Hematopoietic multipotent progenitor cell (in vitro differentiated cells): ENCODE results near the gene IQCK. TPM values are rescaled to one million over a fixed set of nuclear protein-coding genes. Genes with fewer than 3 reads are reported as not detected.
"Not testable (repeated sequence)": the region's sequence is repeated elsewhere in the genome, so short reads cannot be mapped to it uniquely, and the experiment has no call there.

ENCODE experiments used
- DNase-seq, 3 donors: peaks; one replicate each; pipeline ENCODE4 v3.0.0-alpha.2; 2011 to 2015; ENCODE audit warnings: low read depth in 2 of 3, low spot score in 2 of 3
- total RNA-seq: library from RNA; depleted of rRNA; stranded (reverse); fragments of >200 nt; gene quantifications from one replicate; pipeline ENCODE4 v1.2.3, GENCODE V29; 2012

IQCK gene
- total RNA-seq = 2.7 TPM

- DNase-seq = peak; percentile 84 to 92 (median 89)
Observed at GRCh38 chr16:19717741-19718623, at the start of gene IQCK, which contains the start of gene KNOP1. Gene IQCK (plus strand): TSS chr16:19718271. CDS start chr16:19718307, 36 bp downstream. Gene KNOP1 (minus strand): TSS chr16:19718227. CDS start chr16:19715035, 3,192 bp downstream.

- no peak for DNase-seq
Observed at GRCh38 chr16:19672378-19672777, 45.7 kb upstream of the IQCK start.

- no peak for DNase-seq
Observed at GRCh38 chr16:19674485-19674884, 43.6 kb upstream of the IQCK start.

GRCh38 chr16:19677402-19677801 lies 40.7 kb upstream of the IQCK start:
- DNase-seq = no peak

GRCh38 chr16:19678804-19679203 lies 39.3 kb upstream of the IQCK start:
- no peak for DNase-seq

GRCh38 chr16:19679281-19679680 lies 38.8 kb upstream of the IQCK start:
- not testable (repeated sequence) for DNase-seq

- DNase-seq = no peak
Observed at GRCh38 chr16:19680881-19681340, 37.2 kb upstream of the IQCK start.

- no peak for DNase-seq
Observed at GRCh38 chr16:19681637-19682036, 36.4 kb upstream of the IQCK start.

GRCh38 chr16:19683453-19684236 lies 34.4 kb upstream of the IQCK start:
- DNase-seq = no peak

GRCh38 chr16:19685176-19685575 lies 32.9 kb upstream of the IQCK start:
- no peak for DNase-seq

GRCh38 chr16:19687279-19687678 lies 30.8 kb upstream of the IQCK start:
- DNase-seq = no peak

GRCh38 chr16:19688396-19689024 lies 29.6 kb upstream of the IQCK start:
- DNase-seq = no peak

- DNase-seq = no peak
Observed at GRCh38 chr16:19689342-19689741, 28.7 kb upstream of the IQCK start.

- DNase-seq = no peak
Observed at GRCh38 chr16:19690196-19690595, 27.9 kb upstream of the IQCK start.

GRCh38 chr16:19691161-19691711 lies 26.8 kb upstream of the IQCK start:
- DNase-seq = no peak

- DNase-seq = no peak
Observed at GRCh38 chr16:19694989-19695388, 23.1 kb upstream of the IQCK start.

- peak; percentile 18 to 57 (median 38) for DNase-seq
Observed at GRCh38 chr16:19696328-19696727, 21.7 kb upstream of the IQCK start.

- no peak for DNase-seq
Observed at GRCh38 chr16:19696961-19697360, 21.1 kb upstream of the IQCK start.

- no peak for DNase-seq
Observed at GRCh38 chr16:19697756-19698318, 20.2 kb upstream of the IQCK start.
